ENCODE measurements around the gene CAPN10.
A peak's percentile ranks its signal among the peaks of the same experiment; 100 is the strongest.
"Not testable (repeated sequence)": the region's sequence is repeated elsewhere in the genome, so short reads cannot be mapped to it uniquely, and the experiment has no call there.

Gene CAPN10

DNA sequence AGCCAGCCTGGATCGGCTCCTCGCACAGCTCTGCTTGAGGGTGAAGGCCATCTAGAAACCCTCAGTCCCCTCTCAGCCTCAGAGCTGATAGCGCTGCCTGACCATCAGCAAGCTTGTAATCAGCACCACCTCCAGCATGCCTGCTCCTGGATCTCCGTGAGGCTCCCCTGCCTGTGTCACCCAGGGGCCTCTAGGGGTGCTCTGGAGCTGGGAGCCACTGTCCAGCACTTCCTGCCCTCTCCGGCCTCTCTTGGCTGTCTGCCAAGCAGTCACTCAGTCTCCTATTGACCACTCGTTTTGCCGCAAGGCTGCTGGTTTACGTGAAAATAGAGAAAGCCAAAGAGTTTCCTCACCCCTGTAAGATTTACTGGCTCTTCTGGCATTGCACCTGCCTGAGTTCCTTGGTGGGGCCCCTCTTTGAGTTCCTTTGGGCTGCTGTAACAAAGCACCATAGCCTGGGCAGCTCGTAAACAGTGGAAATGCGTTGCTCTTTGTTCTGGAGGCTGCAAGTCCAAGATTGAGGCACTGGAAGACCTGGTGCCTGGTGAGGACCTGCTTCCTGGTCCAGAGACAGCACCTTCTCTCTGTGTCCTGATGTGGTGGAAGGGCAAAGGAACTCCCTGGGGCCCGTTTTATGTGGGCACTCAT, 17.9 kb downstream of the CAPN10 start:
- no peak for DNase-seq

GRCh38 chr2:240604939-240605716, 18.6 kb downstream of the CAPN10 start:
- no peak for DNase-seq

DNA sequence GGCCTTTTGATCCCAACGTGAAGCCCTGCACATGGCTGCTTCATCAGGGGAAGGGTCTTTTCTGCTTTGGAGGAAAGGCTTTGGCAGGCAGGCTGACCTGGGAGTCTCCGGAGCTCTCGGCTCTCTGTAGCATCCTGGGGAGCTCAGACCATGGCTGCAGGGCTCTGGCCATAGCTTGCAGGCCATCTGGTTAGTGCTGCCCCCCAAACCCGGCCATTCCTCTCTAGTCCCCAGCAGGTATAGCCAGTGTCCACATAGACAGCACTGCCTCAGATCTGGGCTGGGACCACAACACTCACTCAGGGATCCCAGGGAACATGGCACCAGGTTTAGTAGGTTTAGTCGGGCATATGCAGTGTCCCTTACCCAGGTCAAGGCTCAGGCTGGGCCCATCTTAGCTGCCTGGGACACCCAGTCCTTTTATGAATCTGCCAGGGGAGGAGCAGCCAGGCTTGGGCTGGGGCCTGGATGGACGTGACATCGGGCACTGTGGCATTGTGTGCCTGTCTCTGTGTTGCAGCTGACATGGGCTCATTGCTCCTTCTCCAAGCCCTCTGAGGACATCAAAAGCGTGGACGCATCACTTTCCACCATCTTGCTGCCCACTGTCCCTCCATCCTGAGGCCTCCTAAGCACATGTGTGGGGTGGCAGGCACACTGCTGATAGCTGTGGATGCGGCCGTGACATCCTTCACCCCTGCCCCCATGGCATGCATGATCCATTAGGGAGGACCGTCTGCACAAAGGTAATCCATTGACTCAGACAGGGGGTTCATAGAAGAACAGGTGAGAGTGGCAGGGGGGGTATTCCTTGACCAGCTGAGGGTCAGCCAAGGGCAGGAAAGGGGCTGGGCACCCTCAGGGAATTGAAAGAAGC, 19.6 kb downstream of the CAPN10 start:
- no peak for DNase-seq

- DNase-seq, result no peak
Observed at GRCh38 chr2:240611601-240612210, 25.2 kb downstream of the CAPN10 start.

GRCh38 chr2:240613781-240614180, 27.2 kb downstream of the CAPN10 start:
- DNase-seq, result no peak

- no peak for DNase-seq
Observed at GRCh38 chr2:240614391-240614790, 27.9 kb downstream of the CAPN10 start.

- no peak for DNase-seq
Observed at GRCh38 chr2:240615396-240615795, 28.9 kb downstream of the CAPN10 start.

DNA sequence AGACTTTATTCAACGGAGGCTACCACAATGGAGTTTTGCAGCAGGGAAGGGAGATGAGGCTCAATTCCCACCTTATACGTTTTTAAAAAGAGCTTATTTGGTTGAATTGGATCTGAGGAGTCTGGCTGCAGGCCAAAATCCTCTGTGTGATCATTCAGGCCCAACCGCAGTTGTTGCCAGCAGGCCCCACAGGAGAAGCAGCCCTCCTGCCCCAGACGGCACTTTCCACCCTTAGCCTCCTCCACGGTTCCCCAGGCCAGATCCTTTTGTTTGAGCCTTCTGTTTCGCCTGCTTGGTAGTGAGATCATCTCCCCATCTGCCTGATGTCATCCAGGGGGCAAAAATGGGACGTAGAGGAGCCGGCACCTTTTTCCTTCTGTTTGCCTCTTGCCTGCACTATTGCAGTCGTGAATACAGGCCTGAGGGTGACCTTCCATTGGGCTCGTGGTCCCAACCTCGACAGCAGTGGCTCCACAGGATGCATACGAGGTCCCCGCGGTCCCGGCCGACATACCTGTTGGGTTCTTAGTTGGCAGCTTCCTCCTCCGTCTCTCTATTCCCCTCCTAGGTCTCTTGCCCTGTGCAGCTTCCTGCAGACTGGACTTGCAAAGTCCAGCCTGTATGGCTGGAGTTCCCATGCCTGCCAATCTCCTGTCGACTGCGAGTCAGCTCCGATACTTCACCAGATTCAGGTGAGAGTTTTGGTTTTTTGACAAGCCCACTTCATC, 29.4 kb downstream of the CAPN10 start:
- no peak for DNase-seq

GRCh38 chr2:240616860-240617666, 30.5 kb downstream of the CAPN10 start:
- not testable (repeated sequence) for DNase-seq

- DNase-seq, result no peak
Observed at GRCh38 chr2:240618776-240619175, 32.2 kb downstream of the CAPN10 start.

DNA sequence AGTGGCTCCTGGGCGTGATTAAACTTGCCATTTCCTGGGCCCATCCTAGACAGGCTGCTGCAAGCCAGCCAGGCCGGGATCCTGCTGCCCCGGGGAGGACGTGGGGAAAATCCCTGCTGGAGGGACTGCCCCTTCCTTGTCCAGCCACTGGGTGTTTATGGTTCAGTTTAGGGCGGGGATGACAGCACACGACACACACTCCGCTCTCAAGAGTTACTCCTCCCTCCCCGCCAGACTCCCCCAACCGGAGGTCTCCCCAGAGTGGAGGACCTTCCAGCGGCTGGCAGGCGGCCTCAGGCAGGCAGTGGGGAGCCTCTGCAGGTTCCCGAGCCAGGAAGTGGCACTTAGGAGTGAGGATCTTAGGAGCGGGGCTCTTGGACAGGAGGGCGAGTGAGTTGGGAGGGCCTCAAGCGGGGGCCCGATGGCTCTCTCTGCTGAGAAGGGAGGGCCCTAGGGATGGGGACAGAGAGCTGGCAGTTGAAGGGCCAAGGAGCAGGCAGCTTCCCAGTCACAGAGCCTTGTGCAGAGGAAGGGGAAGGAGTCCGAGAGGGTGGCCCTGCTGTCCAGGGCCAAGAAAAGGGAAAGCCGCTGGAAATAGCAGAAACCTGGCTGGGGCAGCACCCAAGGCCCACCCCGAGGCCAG, 33.1 kb downstream of the CAPN10 start:
- no peak for DNase-seq

- DNase-seq, result no peak
Observed at GRCh38 chr2:240620149-240620731, 33.7 kb downstream of the CAPN10 start.

DNA sequence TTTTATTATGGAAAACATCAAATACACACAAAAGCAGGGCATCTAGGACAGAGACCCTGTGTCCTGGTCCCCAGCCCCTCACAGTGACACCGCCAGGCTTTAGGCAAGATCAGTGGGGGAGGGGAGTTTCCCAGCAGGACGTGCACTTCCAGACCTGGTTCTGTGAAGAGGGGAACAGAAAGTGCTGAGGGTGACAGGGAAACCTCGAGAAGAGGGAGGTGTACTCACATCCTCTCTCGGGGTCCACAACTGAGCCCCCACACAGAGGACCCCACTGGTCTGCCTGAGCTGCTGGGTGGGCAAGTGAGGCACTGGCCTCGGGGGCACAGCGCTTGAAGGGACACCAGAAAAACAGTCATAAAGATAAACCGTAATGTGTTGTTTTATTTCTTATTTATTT, 34.3 kb downstream of the CAPN10 start:
- DNase-seq, result no peak

- no peak for DNase-seq
Observed at GRCh38 chr2:240622060-240622411, 35.5 kb downstream of the CAPN10 start.

GRCh38 chr2:240622531-240623235, 36.1 kb downstream of the CAPN10 start:
- no peak for DNase-seq

GRCh38 chr2:240623531-240624010, 37.0 kb downstream of the CAPN10 start:
- no peak for DNase-seq

GRCh38 chr2:240624011-240624949, 37.7 kb downstream of the CAPN10 start:
- no peak for DNase-seq

GRCh38 chr2:240624950-240625621, 38.6 kb downstream of the CAPN10 start, which contains the start of gene GPR35:
GPR35 (plus strand) TSS chr2:240625480; CDS start chr2:240629953, 4,473 bp downstream.
- DNase-seq, result peak; percentile 81
